ENCODE results near the gene ANXA8. TPM values are rescaled to one million over a fixed set of nuclear protein-coding genes. Genes with fewer than 3 reads are reported as not detected.

The ANXA8 gene
- total RNA-seq, 4 donors from 2014 or later = not detected

GRCh38 chr10:47441938-47442337 lies 42.0 kb downstream of the ANXA8 start:
- no peaks in the 10 kb centered on the region for H3K4me1 ChIP-seq
- TF ChIP-seq CTCF (IDR thresholded peaks at IDR 0.05) = no peak
- TF ChIP-seq EP300 (IDR thresholded peaks at IDR 0.05) = no peak
- no peak for TF ChIP-seq POLR2AphosphoS5 (IDR thresholded peaks at IDR 0.05)
- no peak for TF ChIP-seq POLR2A (IDR thresholded peaks at IDR 0.05; ENCODE audit: low read depth)

GRCh38 chr10:47440207-47440606 lies 43.7 kb downstream of the ANXA8 start:
- Histone ChIP-seq H3K36me3 (no peaks in the 10 kb centered on the region), H3K4me3 (no peak overlapping the region), H3K27ac (replicated peaks in 1 of 4) (no peak overlapping the region), H3K4me1 (no peaks in the 10 kb centered on the region), H3K9me3 (peaks cover 0 to 22% (median 8%) of the 10 kb centered on the region in 4 donors), H3K27me3 (peaks cover 0 to 18% (median 0%) of the 10 kb centered on the region in 4 donors)
- WGBS = 85% methylated on average over 4 of the region's 4 CpGs
- TF ChIP-seq POLR2A (IDR thresholded peaks at IDR 0.05; ENCODE audit: low read depth) (no peak), POLR2AphosphoS5 (IDR thresholded peaks at IDR 0.05) (no peak), CTCF (IDR thresholded peaks at IDR 0.05) (no peak), EP300 (IDR thresholded peaks at IDR 0.05) (no peak)
- intact Hi-C loops (cut with DNase I) = no loop called here
- no peak for DNase-seq (ENCODE audit: extremely low spot score)

More at GRCh38 chr10:47441938-47442337, 42.0 kb downstream of the ANXA8 start:
- H3K27ac ChIP-seq (replicated peaks in 1 of 4) = no peak overlapping the region
- H3K27me3 ChIP-seq = peaks cover 0 to 18% (median 0%) of the 10 kb centered on the region in 4 donors
- no peak overlapping the region for H3K4me3 ChIP-seq
- intact Hi-C loops (cut with DNase I) = no loop called here
- DNase-seq (ENCODE audit: extremely low spot score) = no peak
- no peaks in the 10 kb centered on the region for H3K36me3 ChIP-seq
- WGBS = 62% methylated on average over 4 of the region's 4 CpGs
- H3K9me3 ChIP-seq = peaks cover 0 to 39% (median 22%) of the 10 kb centered on the region in 4 donors

GRCh38 chr10:47438857-47439474 lies 44.9 kb downstream of the ANXA8 start:
- Histone ChIP-seq H3K36me3 (no peaks in the 10 kb centered on the region), H3K4me3 (no peak overlapping the region), H3K9me3 (peaks cover 0 to 16% (median 9%) of the 10 kb centered on the region in 4 donors), H3K4me1 (no peaks in the 10 kb centered on the region), H3K27ac (replicated peaks in 1 of 4) (no peak overlapping the region), H3K27me3 (peaks cover 0 to 18% (median 0%) of the 10 kb centered on the region in 4 donors)
- TF ChIP-seq POLR2A (IDR thresholded peaks at IDR 0.05; ENCODE audit: low read depth) (no peak), EP300 (IDR thresholded peaks at IDR 0.05) (no peak), POLR2AphosphoS5 (IDR thresholded peaks at IDR 0.05) (no peak), CTCF (IDR thresholded peaks at IDR 0.05) (no peak)
- 61% methylated on average over 6 of the region's 6 CpGs for WGBS
- DNase-seq (ENCODE audit: extremely low spot score) = no peak
- intact Hi-C loops (cut with DNase I) = no loop called here

GRCh38 chr10:47435081-47435480 lies 48.8 kb downstream of the ANXA8 start:
- Histone ChIP-seq H3K27ac (replicated peaks in 1 of 4) (no peak overlapping the region), H3K36me3 (no peaks in the 10 kb centered on the region), H3K9me3 (peaks cover 0 to 17% (median 9%) of the 10 kb centered on the region in 4 donors), H3K4me3 (no peak overlapping the region), H3K27me3 (peaks cover 0 to 19% (median 0%) of the 10 kb centered on the region in 4 donors), H3K4me1 (no peaks in the 10 kb centered on the region)
- no peak for DNase-seq (ENCODE audit: extremely low spot score)
- intact Hi-C loops (cut with DNase I) = no loop called here
- TF ChIP-seq CTCF (IDR thresholded peaks at IDR 0.05) = no peak
- no peak for TF ChIP-seq EP300 (IDR thresholded peaks at IDR 0.05)
- no peak for TF ChIP-seq POLR2A (IDR thresholded peaks at IDR 0.05; ENCODE audit: low read depth)
- TF ChIP-seq POLR2AphosphoS5 (IDR thresholded peaks at IDR 0.05) = no peak

Measured in esophagus muscularis mucosa (tissue), 4 donors.